GM12878 (cell line): Measurements from ENCODE around the gene HERPUD1. TPM values are rescaled to one million over a fixed set of nuclear protein-coding genes. Genes with fewer than 3 reads are reported as not detected.

Source experiments
- CREB1 ChIP-seq: IDR thresholded peaks from 2 replicates; pipeline ENCODE4 v1.6.1; 2012; ENCODE audit warnings: low read depth, mild to moderate bottlenecking, inconsistent platforms
- EED ChIP-seq: sonication (generic); IDR thresholded peaks from 2 replicates; pipeline ENCODE4 v1.6.1; 2016; ENCODE audit warnings: antibody characterized with exemption, low read depth
- ELK1 ChIP-seq: IDR thresholded peaks from 2 replicates; pipeline ENCODE4 v1.6.1; 2012; ENCODE audit warnings: low read depth, low read length, improper control_type of control experiment
- EP300 ChIP-seq, 2 experiments: fragments of 150-350 bp in 1 of 2; IDR thresholded peaks; 2 replicates each; pipeline ENCODE4 v1.6.1; 2011 to 2012; ENCODE audit warnings: low read depth in 2 of 2, low read length in 2 of 2, borderline replicate concordance in 1 of 2, improper control_type of control experiment in 1 of 2, inconsistent platforms in 1 of 2; ENCODE audit not compliant: control insufficient read depth in 1 of 2
- IKZF2 ChIP-seq, 2 experiments: fragments of 450-650 bp; IDR thresholded peaks; 2 replicates each; pipeline ENCODE4 v1.6.1; 2017; ENCODE audit warnings: mild to moderate bottlenecking in 2 of 2, moderate library complexity in 2 of 2
- IRF5 ChIP-seq: fragments of 450-650 bp; IDR thresholded peaks from 2 replicates; pipeline ENCODE4 v1.6.1; 2017; ENCODE audit warnings: borderline replicate concordance
- KLF5 ChIP-seq: fragments of 450-650 bp; IDR thresholded peaks from 2 replicates; pipeline ENCODE4 v1.6.1; 2014; ENCODE audit warnings: mild to moderate bottlenecking; ENCODE audit not compliant: partially characterized antibody
- NFXL1 ChIP-seq: fragments of 450-650 bp; IDR thresholded peaks from 2 replicates; pipeline ENCODE4 v1.6.1; 2017; ENCODE audit warnings: antibody characterized with exemption, mild to moderate bottlenecking, borderline replicate concordance
- NFYA ChIP-seq: IDR thresholded peaks from 2 replicates; pipeline ENCODE4 v1.6.1; 2011; ENCODE audit warnings: low read depth, mild to moderate bottlenecking, low read length, improper control_type of control experiment, borderline replicate concordance
- NR2C1 ChIP-seq: fragments of 450-650 bp; IDR thresholded peaks from 2 replicates; pipeline ENCODE4 v1.6.1; 2017; ENCODE audit warnings: antibody characterized with exemption, mild to moderate bottlenecking, moderate library complexity
- PRDM15 ChIP-seq: fragments of 450-650 bp; formaldehyde crosslinking; IDR thresholded peaks from 2 replicates; pipeline ENCODE4 v1.4.0; 2020; ENCODE audit warnings: mild to moderate bottlenecking, moderate library complexity
- SMAD5 ChIP-seq: IDR thresholded peaks from 2 replicates; pipeline ENCODE4 v1.6.1; 2016; ENCODE audit warnings: antibody characterized with exemption, low read depth
- SMC3 ChIP-seq: IDR thresholded peaks from 2 replicates; pipeline ENCODE4 v1.6.1; 2011; ENCODE audit warnings: low read length, improper control_type of control experiment, borderline replicate concordance
- SUZ12 ChIP-seq: fragments of 200-600 bp; sonication (generic); IDR thresholded peaks from one replicate; pipeline ENCODE4 v1.6.1; 2018; ENCODE audit warnings: antibody characterized with exemption, mild to moderate bottlenecking; ENCODE audit not compliant: unreplicated experiment
- TBL1XR1 ChIP-seq: IDR thresholded peaks from 2 replicates; pipeline ENCODE4 v1.6.1; 2012; ENCODE audit warnings: low read depth, low read length, improper control_type of control experiment
- ZBTB11 ChIP-seq: fragments of 450-650 bp; formaldehyde crosslinking; IDR thresholded peaks from 2 replicates; pipeline ENCODE4 v1.5.0; 2022; ENCODE audit warnings: mild to moderate bottlenecking, missing genetic modification characterization
- ZNF384 ChIP-seq: IDR thresholded peaks from 2 replicates; pipeline ENCODE4 v1.6.1; 2012; ENCODE audit warnings: low read depth, mild to moderate bottlenecking, low read length, improper control_type of control experiment, borderline replicate concordance
- polyA plus RNA-seq, 11 experiments: library from polyadenylated mRNA; depleted of rRNA in 4 of 11; unstranded in 6 of 11; stranded (reverse) in 5 of 11; fragments of >200 nt; fragmentation: Nextera tagmentation in 4 of 11; fragmentation: Illumina TruSeq in 1 of 11; extraction: Ambion mirVana in 4 of 11; extraction: Trizol in 1 of 11; gene quantifications; 1 replicate in 1 of 11; 2 replicates in 10 of 11; pipeline versions ENCODE4 v1.2.1 to v1.2.3, GENCODE V29; 2011 to 2016; ENCODE audit warnings: inconsistent platforms in 2 of 11, missing spikeins in 2 of 11, low read depth in 1 of 11
- total RNA-seq, 4 experiments: library from RNA; depleted of rRNA in 3 of 4; stranded (reverse); fragments of >200 nt in 3 of 4; fragmentation: Illumina TruSeq in 1 of 4; extraction: Trizol in 1 of 4; gene quantifications; 2 replicates each; pipeline versions ENCODE4 v1.2.1 to v1.2.3, GENCODE V29; 2013 to 2021

Gene HERPUD1
- total and polyA plus RNA-seq, 10 of the 15 experiments (the other 5 are each of a cell fraction or from before 2014, with no cell fraction given): 32.6 to 212 (median 122) TPM

GRCh38 chr16:56911771-56912571 lies 20.0 kb upstream of the HERPUD1 start (continued):
- no peak for TF ChIP-seq ELK1
- TF ChIP-seq SUZ12: no peak
- no peak for TF ChIP-seq PRDM15
- TF ChIP-seq NFXL1: no peak
- TF ChIP-seq NR2C1: peak; percentile 70
- TF ChIP-seq NFYA: no peak
- TF ChIP-seq CREB1: peak; percentile 73
- peak; percentile 95 for TF ChIP-seq KLF5
- TF ChIP-seq EED: peak; percentile 96
- peak; percentile 10; the same call in 1 of the 2 replicates for TF ChIP-seq SMC3
- TF ChIP-seq IKZF2 (IDR thresholded peaks at IDR 0.05): peak; percentile 98
- TF ChIP-seq ZNF384: 0 out of 2 replicates have a peak, but pooled peaks have one; percentile 23
- TF ChIP-seq EP300 (IDR thresholded peaks at IDR 0.05; ENCODE audit: borderline replicate concordance in 1 of 2, control insufficient read depth in 1 of 2, low read depth in 2 of 2, low read length in 2 of 2): peak; percentile 100; a peak in 3 of 4 replicates
- no peak for TF ChIP-seq IRF5
- TF ChIP-seq TBL1XR1: peak; percentile 93
- TF ChIP-seq ZBTB11: no peak
- TF ChIP-seq SMAD5: no peak
